Measurements from ENCODE around the gene SIN3B.

DNA sequence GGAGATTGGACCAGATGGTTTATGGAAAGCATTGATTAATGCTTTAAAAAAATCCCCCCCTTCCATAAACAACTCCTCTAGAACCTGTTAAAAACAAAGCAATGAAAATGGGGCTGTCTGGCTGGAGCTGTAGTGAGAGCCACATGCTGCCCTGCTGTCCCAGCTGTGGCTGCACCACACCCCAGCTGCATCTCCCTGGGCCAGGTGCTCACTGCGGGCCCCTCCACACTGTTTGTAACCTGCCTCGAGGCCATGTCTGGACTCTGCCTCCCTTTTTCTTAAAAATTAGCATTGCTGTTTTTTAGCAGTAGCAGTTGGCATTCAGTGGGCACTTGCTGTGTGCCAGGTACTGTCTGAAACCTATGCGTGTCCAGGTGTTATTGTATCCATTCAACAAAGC lies 44.4 kb downstream of the SIN3B start:
- TF ChIP-seq, protein P1, sequence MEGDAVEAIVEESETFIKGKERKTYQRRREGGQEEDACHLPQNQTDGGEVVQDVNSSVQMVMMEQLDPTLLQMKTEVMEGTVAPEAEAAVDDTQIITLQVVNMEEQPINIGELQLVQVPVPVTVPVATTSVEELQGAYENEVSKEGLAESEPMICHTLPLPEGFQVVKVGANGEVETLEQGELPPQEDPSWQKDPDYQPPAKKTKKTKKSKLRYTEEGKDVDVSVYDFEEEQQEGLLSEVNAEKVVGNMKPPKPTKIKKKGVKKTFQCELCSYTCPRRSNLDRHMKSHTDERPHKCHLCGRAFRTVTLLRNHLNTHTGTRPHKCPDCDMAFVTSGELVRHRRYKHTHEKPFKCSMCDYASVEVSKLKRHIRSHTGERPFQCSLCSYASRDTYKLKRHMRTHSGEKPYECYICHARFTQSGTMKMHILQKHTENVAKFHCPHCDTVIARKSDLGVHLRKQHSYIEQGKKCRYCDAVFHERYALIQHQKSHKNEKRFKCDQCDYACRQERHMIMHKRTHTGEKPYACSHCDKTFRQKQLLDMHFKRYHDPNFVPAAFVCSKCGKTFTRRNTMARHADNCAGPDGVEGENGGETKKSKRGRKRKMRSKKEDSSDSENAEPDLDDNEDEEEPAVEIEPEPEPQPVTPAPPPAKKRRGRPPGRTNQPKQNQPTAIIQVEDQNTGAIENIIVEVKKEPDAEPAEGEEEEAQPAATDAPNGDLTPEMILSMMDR (IDR thresholded peaks at IDR 0.05; ENCODE audit: low read length) = no peak
- TF ChIP-seq EZH2 (IDR thresholded peaks at IDR 0.05; ENCODE audit: borderline replicate concordance, low read length) = no peak
